Endometrium (tissue), 2 donors: ENCODE measurements around the gene GRAMD1A.
"Not testable (repeated sequence)": the region's sequence is repeated elsewhere in the genome, so short reads cannot be mapped to it uniquely, and the experiment has no call there.

Experiments
- FAIRE-seq: peaks from 2 replicates; lab custom pipeline; 2012; peaks lifted over from hg19 to GRCh38; lab: Jason Lieb, UNC
- donor health status: control.
- donor health status: control.

The GRAMD1A gene

GRCh38 chr19:35038623-35039512, 38.7 kb downstream of the GRAMD1A start:
- no peak for FAIRE-seq

DNA sequence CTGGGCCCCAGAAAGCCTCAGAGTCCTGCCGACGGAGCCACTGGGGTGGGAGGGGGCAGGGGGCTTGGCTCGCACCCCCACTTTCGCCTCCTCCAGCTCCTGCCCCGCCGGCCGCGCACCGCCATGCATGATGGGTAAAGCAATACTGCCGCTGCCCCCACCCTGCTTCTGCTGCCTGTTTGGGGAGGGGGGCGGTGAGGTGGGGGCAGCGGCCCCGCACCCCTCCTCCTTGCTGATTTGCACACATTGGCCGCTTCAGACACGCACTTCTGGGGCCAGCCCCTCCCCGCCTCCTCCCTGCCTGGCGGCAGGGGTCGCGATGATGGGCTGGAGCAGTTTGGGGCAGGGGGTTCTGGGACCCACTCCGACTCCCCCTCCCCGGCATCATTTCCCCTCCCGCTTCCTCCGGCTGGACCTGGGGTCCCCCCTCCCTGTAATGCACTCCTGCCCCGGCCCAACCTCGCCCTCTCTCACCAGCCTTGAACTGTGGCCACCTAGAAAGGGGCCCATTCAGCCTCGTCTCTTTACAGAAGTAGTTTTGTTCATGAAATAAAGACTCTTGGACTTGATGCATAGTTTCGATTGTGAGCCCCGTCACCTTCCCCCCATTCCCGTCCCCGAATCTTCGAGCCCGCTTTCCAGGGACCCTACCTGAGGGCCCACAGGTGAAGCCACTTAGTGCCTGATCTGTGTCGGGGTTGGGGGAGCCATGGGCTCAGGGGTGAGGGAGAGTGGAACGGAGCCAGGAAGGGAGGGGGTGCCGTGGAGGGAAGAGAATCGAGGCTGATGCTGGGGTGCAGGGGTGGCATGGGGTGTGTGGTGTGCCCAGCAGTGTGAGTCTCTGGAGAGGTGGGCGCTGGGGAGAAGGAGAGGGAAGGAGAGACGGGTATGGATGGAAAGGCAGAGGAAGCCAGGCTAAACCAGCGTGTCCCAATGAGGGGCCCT, 40.0 kb downstream of the GRAMD1A start:
- FAIRE-seq = no peak

GRCh38 chr19:35040826-35041547, 40.9 kb downstream of the GRAMD1A start:
- FAIRE-seq = no peak

DNA sequence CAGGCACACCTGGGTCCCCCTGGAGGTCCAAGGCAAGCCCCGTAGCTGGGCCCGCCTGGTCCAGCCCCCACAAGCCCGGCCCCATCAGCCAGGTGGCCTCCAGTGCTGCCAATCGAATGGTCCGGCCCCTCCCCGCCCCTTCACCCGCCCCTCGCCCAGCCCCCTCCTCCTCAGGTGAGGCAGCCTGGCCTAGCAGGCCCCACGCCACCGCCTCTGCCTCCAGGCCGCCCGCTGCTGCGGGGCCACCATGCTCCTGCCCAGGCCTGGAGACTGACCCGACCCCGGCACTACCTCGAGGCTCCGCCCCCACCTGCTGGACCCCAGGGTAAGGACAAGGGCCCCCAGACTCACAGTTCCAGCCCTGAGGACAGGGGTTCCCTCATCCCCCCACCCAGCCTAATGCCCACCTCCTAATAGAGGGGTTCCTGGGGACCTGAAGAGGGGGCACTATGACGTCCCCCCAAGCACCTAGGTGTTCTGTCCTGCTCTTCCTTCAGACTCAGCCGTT, 41.5 kb downstream of the GRAMD1A start, which contains the start of gene HPN:
Gene HPN, plus strand, starts transcription at position 174 of the 508 bp plus-strand sequence. CDS start 786 bp downstream, outside the sequence.
- FAIRE-seq = no peak

DNA sequence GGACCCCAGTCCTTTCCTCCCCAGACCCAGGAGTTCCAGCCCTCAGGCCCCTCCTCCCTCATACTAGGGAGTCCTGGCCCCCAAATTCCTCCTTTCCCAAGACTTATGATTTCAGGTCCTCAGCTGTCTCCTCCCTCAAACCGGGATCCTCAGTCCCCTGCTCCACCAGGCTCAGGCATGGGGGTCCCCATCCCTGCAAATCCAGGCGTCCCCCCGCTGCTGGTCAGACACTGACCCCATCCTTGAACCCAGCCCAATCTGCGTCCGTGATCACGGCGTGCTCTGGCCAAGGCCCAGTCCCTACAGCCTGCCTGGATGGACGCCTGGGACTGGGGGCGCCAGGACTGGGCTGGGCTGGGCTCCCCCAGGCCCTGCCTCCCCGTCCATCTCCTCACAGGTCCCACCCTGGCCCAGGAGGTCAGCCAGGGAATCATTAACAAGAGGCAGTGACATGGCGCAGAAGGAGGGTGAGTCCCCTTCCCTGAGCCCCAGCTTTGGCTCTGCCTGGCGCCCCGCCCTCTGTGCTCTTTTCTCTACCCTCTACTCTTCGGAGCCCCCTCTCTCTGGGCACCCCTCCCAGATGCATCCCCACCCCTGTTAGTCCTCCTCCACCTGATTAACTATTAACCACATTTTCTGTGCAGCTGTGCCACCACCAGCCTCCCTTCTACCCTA, 42.1 kb downstream of the GRAMD1A start:
- no peak for FAIRE-seq

- FAIRE-seq = no peak
Measured at GRCh38 chr19:35042954-35043604, 43.0 kb downstream of the GRAMD1A start.

DNA sequence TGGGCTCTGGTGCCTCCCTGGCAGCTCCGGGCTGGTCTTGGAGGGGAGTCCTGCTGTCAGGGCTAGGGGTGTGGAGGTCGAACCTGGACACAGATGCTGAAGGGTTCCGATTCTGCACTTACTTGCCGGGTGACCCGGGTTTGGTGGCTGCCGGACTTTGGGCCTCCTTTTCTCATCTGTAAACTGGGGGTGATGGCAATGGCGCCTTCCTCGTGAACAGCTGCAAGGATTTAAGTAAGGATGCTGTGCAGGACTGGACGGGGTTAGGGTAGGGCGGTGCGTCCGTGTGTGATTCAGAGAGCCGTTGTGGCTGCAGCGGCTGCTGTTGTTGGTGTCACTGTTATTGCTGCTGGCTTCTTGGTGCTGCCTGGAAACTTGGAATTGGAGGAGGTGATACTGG, 43.8 kb downstream of the GRAMD1A start:
- FAIRE-seq = no peak

GRCh38 chr19:35044317-35045117, 44.4 kb downstream of the GRAMD1A start:
- no peak for FAIRE-seq

GRCh38 chr19:35045667-35046300, 45.7 kb downstream of the GRAMD1A start:
- no peak for FAIRE-seq

DNA sequence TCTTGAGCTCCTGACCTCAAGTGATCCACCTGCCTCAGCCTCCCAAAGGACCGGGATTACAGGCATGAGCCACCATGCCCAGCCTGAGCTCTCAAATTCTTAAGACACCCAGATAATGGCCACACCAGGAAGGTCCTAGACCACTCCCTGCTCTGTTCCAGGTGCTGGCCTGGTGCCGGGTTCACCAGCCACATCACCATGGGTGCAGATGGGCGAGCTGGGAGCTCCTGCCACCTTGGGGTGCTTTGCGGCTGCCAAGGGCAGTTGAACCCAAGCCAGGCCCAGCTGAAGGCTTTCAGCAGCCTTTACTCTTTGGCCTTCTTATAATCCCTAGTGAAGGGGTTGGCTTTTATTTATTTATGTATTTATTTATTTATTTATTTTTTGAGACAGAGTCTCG, 46.3 kb downstream of the GRAMD1A start:
- no peak for FAIRE-seq

GRCh38 chr19:35048911-35049411, 48.8 kb downstream of the GRAMD1A start:
- FAIRE-seq = no peak

DNA sequence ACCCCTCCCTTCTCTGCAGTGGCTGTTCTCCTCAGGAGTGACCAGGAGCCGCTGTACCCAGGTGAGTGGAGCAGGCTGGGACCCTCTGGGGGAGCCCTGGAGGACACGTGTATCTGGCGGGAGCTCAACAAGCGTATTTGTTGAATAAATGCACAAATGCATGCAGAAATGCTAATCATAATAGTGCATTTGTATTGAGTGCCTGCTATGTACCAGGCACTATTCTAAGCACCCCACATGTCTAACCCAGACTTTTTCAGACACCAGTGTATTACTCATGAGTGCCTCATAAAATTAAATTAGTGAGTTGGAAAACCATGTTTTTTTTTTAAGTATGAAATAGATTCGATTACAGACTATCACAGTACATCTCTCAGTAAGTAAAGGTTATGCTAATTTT, 49.3 kb downstream of the GRAMD1A start:
- no peak for FAIRE-seq

GRCh38 chr19:35050662-35051061, 50.5 kb downstream of the GRAMD1A start:
- FAIRE-seq = not testable (repeated sequence)

DNA sequence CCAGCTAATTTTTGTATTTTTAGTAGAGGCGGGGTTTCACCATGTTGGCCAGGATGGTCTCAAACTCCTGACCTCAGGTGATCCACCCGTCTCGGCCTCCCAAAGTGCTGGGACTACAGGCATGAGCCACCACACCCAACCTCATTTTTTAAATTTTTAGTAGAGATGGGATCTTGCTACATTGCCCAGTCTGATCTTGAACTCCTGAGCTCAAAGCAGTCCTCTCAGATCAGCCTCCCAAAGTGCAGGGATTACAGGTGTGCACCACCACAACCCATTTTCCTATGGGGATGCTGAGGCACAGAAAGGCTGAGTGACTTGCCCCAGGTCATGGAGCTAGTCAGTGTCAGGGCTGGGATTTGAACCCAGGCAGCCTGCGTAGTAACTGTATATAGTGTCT, 51.1 kb downstream of the GRAMD1A start:
- not testable (repeated sequence) for FAIRE-seq

- FAIRE-seq = no peak
Measured at GRCh38 chr19:35051796-35052195, 51.7 kb downstream of the GRAMD1A start.

DNA sequence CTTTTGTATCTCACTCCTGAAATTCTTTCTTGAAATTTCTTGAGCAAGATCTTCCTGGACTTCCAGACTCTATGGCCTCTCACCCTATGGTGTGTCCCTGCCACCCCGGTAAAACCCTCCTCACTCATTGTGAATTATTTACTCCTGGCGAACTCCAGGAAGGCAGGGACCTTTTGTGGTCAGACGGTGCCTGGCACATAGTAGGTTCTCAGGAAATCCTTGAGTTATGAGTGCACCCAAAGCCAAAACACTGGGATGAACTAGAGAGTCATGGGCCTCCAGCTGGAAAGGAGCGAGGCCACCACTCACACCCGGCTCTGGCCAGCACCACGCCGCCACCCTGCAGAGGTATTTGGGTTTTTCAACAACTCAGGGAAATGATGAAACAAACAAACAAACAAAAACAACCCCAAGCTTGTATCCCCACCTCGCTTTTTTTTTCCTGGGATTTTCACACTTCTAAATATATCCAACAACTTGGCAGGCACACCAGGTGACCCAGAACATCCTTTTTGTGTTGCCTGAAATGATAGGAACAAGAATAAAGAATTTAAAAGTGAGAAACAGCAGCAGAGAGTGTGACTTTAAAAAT, 52.6 kb downstream of the GRAMD1A start:
- no peak for FAIRE-seq

DNA sequence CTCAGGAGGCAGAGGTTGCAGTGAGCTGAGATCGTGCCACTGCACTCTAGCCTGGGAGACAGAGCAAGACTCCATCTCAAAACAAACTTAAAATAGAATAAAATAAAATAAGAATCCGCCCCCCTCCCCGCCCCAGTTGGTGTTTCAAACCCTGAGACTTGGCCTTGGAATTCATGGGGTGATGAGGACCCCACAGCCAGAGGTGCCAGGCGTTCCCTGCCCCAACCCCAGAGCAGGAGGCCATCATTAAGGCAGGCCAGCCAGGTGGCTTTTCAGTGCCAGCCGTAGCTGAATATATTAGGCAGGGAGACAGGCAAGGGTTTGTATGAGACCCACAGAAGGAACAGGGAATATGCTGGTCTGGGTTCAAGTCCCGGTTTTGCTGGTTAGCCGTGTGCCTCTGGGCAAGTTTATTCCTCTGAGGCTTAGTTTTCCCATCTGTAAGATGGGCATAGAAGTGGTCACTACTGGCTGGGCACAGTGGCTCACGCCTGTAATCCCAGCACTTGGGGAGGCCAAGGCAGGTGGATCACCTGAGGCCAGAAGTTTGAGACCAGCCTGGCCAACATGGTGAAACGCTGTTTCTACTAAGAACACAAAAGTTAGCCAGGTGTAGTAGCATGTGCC, 53.7 kb downstream of the GRAMD1A start:
- FAIRE-seq = no peak

GRCh38 chr19:35054626-35055025, 54.5 kb downstream of the GRAMD1A start:
- FAIRE-seq = no peak
